Right renal cortex interstitium (tissue), 3 donors: ENCODE results near the gene GCM1. TPM values are rescaled to one million over a fixed set of nuclear protein-coding genes. Genes with fewer than 3 reads are reported as not detected.

ENCODE experiments used
- DNase-seq, 3 donors: peaks; one replicate each; pipeline ENCODE4 v3.0.0-alpha.2; 2013; ENCODE audit warnings: low read depth in 3 of 3, low spot score in 2 of 3
- polyA plus RNA-seq, 3 donors: library from polyadenylated mRNA; unstranded; fragments of 120-200 nt; gene quantifications; one replicate each; pipeline ENCODE4 v1.2.1, GENCODE V29; 2013; ENCODE audit not compliant: insufficient read length in 3 of 3

Gene GCM1
- polyA plus RNA-seq, 3 donors, result 0.07 to 0.26 (median 0.07) TPM

GRCh38 chr6:53111865-53112264 is 36.8 kb downstream of the GCM1 start:
- DNase-seq, result no peak

GRCh38 chr6:53109612-53110011 is 39.0 kb downstream of the GCM1 start:
- no peak for DNase-seq

GRCh38 chr6:53107091-53107490 is 41.5 kb downstream of the GCM1 start:
- DNase-seq, result no peak

GRCh38 chr6:53104916-53105315 is 43.7 kb downstream of the GCM1 start:
- no peak for DNase-seq

- DNase-seq, result no peak
These were observed 44.5 kb downstream of the GCM1 start for GRCh38 chr6:53103993-53104675.

GRCh38 chr6:53101006-53101405 is 47.6 kb downstream of the GCM1 start:
- no peak for DNase-seq

GRCh38 chr6:53100561-53100960 is 48.1 kb downstream of the GCM1 start:
- no peak for DNase-seq

- no peak for DNase-seq
These were observed 52.9 kb downstream of the GCM1 start for GRCh38 chr6:53095716-53096115.

GRCh38 chr6:53095270-53095669 is 53.4 kb downstream of the GCM1 start:
- no peak for DNase-seq

- DNase-seq, result no peak
These were observed 58.1 kb downstream of the GCM1 start for GRCh38 chr6:53090576-53090975.

GRCh38 chr6:53089948-53090347 is 58.7 kb downstream of the GCM1 start:
- no peak for DNase-seq

- DNase-seq, result no peak
These were observed 62.3 kb downstream of the GCM1 start for GRCh38 chr6:53086302-53086701.

- no peak for DNase-seq
These were observed 67.8 kb downstream of the GCM1 start for GRCh38 chr6:53080813-53081212.

Other genes starting within 250 kb of the GCM1 start
- gene GSTA3, start 239.1 kb downstream of the GCM1 start, polyA plus RNA-seq, result under 1 TPM; 0.50 to 0.74 (median 0.51) TPM
- 100 to 1,000 TPM; 107 to 124 (median 115) TPM for gene GSTA4, start 153.6 kb downstream of the GCM1 start, polyA plus RNA-seq
- gene CILK1, start 87.0 kb downstream of the GCM1 start, polyA plus RNA-seq, result 10 to 100 TPM; 16.2 to 18.1 (median 16.4) TPM
- 10 to 100 TPM; 90.6 to 94.2 (median 92.2) TPM for gene FBXO9, start 83.4 kb downstream of the GCM1 start, polyA plus RNA-seq
- 10 to 100 TPM; 76.8 to 79.4 (median 79.4) TPM for gene ELOVL5, start 200.1 kb upstream of the GCM1 start, polyA plus RNA-seq